ENCODE measurements around the gene PIP5K1B. TPM values are rescaled to one million over a fixed set of nuclear protein-coding genes. Genes with fewer than 3 reads are reported as not detected.

PIP5K1B gene
- polyA plus RNA-seq, 1 donor: 1.1 TPM

- DNase-seq (ENCODE audit: low read depth): no peak
Observed at GRCh38 chr9:68738358-68738757, 33.3 kb downstream of the PIP5K1B start.

- no peak for DNase-seq (ENCODE audit: low read depth)
Observed at GRCh38 chr9:68739621-68740174, 34.7 kb downstream of the PIP5K1B start.

- DNase-seq (ENCODE audit: low read depth): no peak
Observed at GRCh38 chr9:68740561-68740960, 35.5 kb downstream of the PIP5K1B start.

- DNase-seq (ENCODE audit: low read depth): no peak
Observed at GRCh38 chr9:68741234-68741633, 36.2 kb downstream of the PIP5K1B start.

GRCh38 chr9:68741704-68742332, 36.8 kb downstream of the PIP5K1B start:
- no peak for DNase-seq (ENCODE audit: low read depth)

GRCh38 chr9:68742333-68742730, 37.3 kb downstream of the PIP5K1B start:
- no peak for DNase-seq (ENCODE audit: low read depth)

GRCh38 chr9:68744426-68744825, 39.4 kb downstream of the PIP5K1B start:
- DNase-seq (ENCODE audit: low read depth): no peak

GRCh38 chr9:68746525-68746924, 41.5 kb downstream of the PIP5K1B start:
- no peak for DNase-seq (ENCODE audit: low read depth)

GRCh38 chr9:68747043-68747533, 42.0 kb downstream of the PIP5K1B start:
- DNase-seq (ENCODE audit: low read depth): no peak

- DNase-seq (ENCODE audit: low read depth): no peak
Observed at GRCh38 chr9:68749135-68749534, 44.1 kb downstream of the PIP5K1B start.

- DNase-seq (ENCODE audit: low read depth): no peak
Observed at GRCh38 chr9:68749579-68750159, 44.6 kb downstream of the PIP5K1B start.

- DNase-seq (ENCODE audit: low read depth): no peak
Observed at GRCh38 chr9:68750255-68750654, 45.2 kb downstream of the PIP5K1B start.

- no peak for DNase-seq (ENCODE audit: low read depth)
Observed at GRCh38 chr9:68750786-68751185, 45.7 kb downstream of the PIP5K1B start.

GRCh38 chr9:68751556-68751955, 46.5 kb downstream of the PIP5K1B start:
- no peak for DNase-seq (ENCODE audit: low read depth)

GRCh38 chr9:68755051-68755450, 50.0 kb downstream of the PIP5K1B start:
- no peak for DNase-seq (ENCODE audit: low read depth)

- no peak for DNase-seq (ENCODE audit: low read depth)
Observed at GRCh38 chr9:68755752-68756151, 50.7 kb downstream of the PIP5K1B start.

- DNase-seq (ENCODE audit: low read depth): no peak
Observed at GRCh38 chr9:68759981-68760673, 55.1 kb downstream of the PIP5K1B start.

- DNase-seq (ENCODE audit: low read depth): no peak
Observed at GRCh38 chr9:68760674-68761333, 55.8 kb downstream of the PIP5K1B start.

GRCh38 chr9:68762570-68762969, 57.5 kb downstream of the PIP5K1B start:
- no peak for DNase-seq (ENCODE audit: low read depth)

GRCh38 chr9:68763104-68763503, 58.1 kb downstream of the PIP5K1B start:
- no peak for DNase-seq (ENCODE audit: low read depth)

- no peak for DNase-seq (ENCODE audit: low read depth)
Observed at GRCh38 chr9:68768619-68769018, 63.6 kb downstream of the PIP5K1B start.

- no peak for DNase-seq (ENCODE audit: low read depth)
Observed at GRCh38 chr9:68769852-68770251, 64.8 kb downstream of the PIP5K1B start.
